ENCODE measurements around the gene SOX4. TPM values are rescaled to one million over a fixed set of nuclear protein-coding genes. Genes with fewer than 3 reads are reported as not detected.

Gene SOX4
- total and polyA plus RNA-seq, 2 experiments from 2014 or later = 4.5 to 6.3 TPM

DNA sequence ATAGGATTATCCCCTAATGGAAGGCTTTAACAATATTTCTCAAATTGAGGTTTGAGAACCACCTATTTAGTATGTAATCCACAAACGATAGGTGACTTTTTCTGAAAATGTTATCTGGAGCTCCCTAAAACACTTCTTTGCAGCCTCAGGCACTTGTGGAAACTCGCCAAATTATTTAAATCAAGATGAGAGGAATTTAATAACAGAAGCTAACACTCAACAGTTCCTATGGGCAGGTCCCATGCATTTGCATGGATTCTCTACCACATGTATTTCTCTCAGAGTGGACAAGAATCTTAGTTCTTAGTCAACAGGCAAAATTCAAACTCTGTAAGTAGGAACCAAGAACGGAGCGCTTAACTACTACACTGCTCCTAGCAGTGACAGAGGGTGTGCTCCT is 20.7 kb downstream of the SOX4 start:
- no peaks in the 10 kb centered on the region for H3K79me2 ChIP-seq (ENCODE audit: insufficient read depth)
- TF ChIP-seq EZH2phosphoT487 (IDR thresholded peaks at IDR 0.05; ENCODE audit: insufficient read depth, low read depth) (no peak), EZH2 (IDR thresholded peaks at IDR 0.05; ENCODE audit: insufficient read depth, poor library complexity, severe bottlenecking) (no peak)
- H2AFZ ChIP-seq = no peak overlapping the region
- H4K20me1 ChIP-seq (ENCODE audit: insufficient read depth) = no peaks in the 10 kb centered on the region
- H3K4me2 ChIP-seq (ENCODE audit: unreplicated experiment) = no peak overlapping the region
- H3F3A ChIP-seq (ENCODE audit: insufficient read depth) = no peaks in the 10 kb centered on the region
- no peaks in the 10 kb centered on the region for H3K27me3 ChIP-seq (replicated peaks; ENCODE audit: insufficient read depth)
- DNase-seq = no peak
- WGBS, 2 experiments (ENCODE audit: low coverage in 1 of 2, low lambda C conversion rate in 2 of 2, missing lambda C conversion rate in 2 of 2) = 86 to 90% methylated on average over 4 of the region's 4 CpGs
- no peaks in the 10 kb centered on the region for H3K4me1 ChIP-seq (ENCODE audit: insufficient read depth)
- no peak overlapping the region for H3K9ac ChIP-seq
- no peak overlapping the region for H3K27ac ChIP-seq
- no peaks in the 10 kb centered on the region for H3K9me3 ChIP-seq (ENCODE audit: low read depth)
- in situ Hi-C loops (cut with MboI) = no loop called here
- H3K9me2 ChIP-seq (ENCODE audit: insufficient read depth) = no peaks in the 10 kb centered on the region
- no peak overlapping the region for H3K4me3 ChIP-seq
- no peaks in the 10 kb centered on the region for H3K36me3 ChIP-seq (ENCODE audit: low read depth)

DNA sequence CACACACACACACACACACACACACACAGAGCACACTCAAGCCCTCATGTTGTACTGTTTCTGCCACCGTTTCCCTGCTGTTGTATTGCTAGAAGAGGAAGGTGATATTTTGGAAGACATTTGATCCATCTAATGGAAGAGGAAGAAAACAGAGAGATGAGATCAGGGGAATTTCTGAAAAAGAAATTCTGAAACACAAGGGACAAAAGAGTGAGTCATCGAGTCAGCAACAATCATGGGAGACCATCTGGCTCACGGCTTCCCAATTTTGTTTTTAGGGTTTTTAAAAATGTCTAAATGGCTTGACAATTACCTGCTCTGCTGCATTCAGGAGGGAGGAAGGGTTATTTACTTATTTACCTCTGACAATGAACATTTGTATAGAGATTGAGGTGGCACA is 22.0 kb downstream of the SOX4 start:
- DNase-seq = peak; percentile 49
- H3K27me3 ChIP-seq (replicated peaks; ENCODE audit: insufficient read depth) = no peaks in the 10 kb centered on the region; the same call in 1 of the 2 replicates

DNA sequence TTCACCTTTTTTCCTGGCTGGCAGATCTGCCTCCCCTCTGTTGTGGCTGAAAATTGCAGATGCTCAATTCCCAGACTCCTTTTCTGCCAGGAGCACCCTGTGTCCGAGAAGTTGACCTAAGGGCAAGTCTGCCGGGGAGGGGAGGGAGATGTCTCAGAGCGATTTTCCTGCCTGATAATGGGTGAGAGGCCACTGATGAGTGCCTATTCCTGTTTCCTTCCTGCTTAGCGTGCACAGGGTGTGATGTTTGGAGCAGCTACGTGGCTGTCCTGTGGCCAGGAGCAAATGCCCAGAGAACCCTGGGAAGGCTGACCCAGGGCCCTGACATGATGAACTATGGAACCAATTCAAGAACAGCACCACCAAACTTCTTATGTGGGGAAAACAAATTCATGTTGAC is 22.5 kb downstream of the SOX4 start:
- no peak overlapping the region for H2AFZ ChIP-seq
- in situ Hi-C loops (cut with MboI) = no loop called here
- 86 to 88% methylated on average over 5 of the region's 5 CpGs for WGBS, 2 experiments (ENCODE audit: low coverage in 1 of 2, low lambda C conversion rate in 2 of 2, missing lambda C conversion rate in 2 of 2)

More for the DNA sequence above, 22.0 kb downstream of the SOX4 start:
- Histone ChIP-seq H3K9ac (no peak overlapping the region), H3K4me2 (ENCODE audit: unreplicated experiment) (no peak overlapping the region), H2AFZ (peak overlapping the region; percentile 17; the same call in 1 of the 2 replicates), H3K4me3 (no peak overlapping the region), H3F3A (ENCODE audit: insufficient read depth) (no peaks in the 10 kb centered on the region), H3K79me2 (ENCODE audit: insufficient read depth) (no peaks in the 10 kb centered on the region), H3K9me3 (ENCODE audit: low read depth) (no peaks in the 10 kb centered on the region), H3K4me1 (ENCODE audit: insufficient read depth) (no peaks in the 10 kb centered on the region), H3K27ac (no peak overlapping the region), H3K36me3 (ENCODE audit: low read depth) (no peaks in the 10 kb centered on the region), H3K9me2 (ENCODE audit: insufficient read depth) (no peaks in the 10 kb centered on the region), H4K20me1 (ENCODE audit: insufficient read depth) (no peaks in the 10 kb centered on the region)
- in situ Hi-C loops (cut with MboI) = no loop called here
- 34 to 53% methylated on average over 3 of the region's 3 CpGs for WGBS, 2 experiments (ENCODE audit: low coverage in 1 of 2, low lambda C conversion rate in 2 of 2, missing lambda C conversion rate in 2 of 2)
- TF ChIP-seq EZH2 (IDR thresholded peaks at IDR 0.05; ENCODE audit: insufficient read depth, poor library complexity, severe bottlenecking) = no peak
- no peak for TF ChIP-seq EZH2phosphoT487 (IDR thresholded peaks at IDR 0.05; ENCODE audit: insufficient read depth, low read depth)

DNA sequence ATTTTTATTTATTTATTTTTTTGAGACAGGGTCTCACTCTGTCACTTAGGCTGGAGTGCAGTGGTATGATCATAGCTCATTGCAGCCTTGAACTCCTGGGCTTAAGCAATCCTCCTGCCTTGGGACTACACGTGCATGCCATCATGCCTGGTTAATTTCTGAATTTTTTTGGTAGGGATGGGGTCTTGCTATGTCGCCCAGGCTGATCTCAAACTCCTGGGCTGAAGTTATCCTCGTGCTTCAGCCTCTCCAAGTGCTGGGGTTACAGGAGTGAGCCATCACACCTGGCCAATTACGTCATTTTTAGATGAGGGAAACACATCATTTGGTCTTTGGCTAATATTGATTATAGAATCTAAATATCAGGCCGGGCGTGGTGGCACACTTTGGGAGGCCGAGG is 32.1 kb downstream of the SOX4 start:
- Histone ChIP-seq H3K4me2 (ENCODE audit: unreplicated experiment) (no peak overlapping the region), H3K27ac (no peak overlapping the region), H3F3A (ENCODE audit: insufficient read depth) (no peaks in the 10 kb centered on the region), H3K9ac (no peak overlapping the region), H3K79me2 (ENCODE audit: insufficient read depth) (no peaks in the 10 kb centered on the region), H3K4me1 (ENCODE audit: insufficient read depth) (peaks cover 5% of the 10 kb centered on the region; the same call in 1 of the 2 replicates), H4K20me1 (ENCODE audit: insufficient read depth) (no peaks in the 10 kb centered on the region), H3K9me3 (ENCODE audit: low read depth) (no peaks in the 10 kb centered on the region), H3K9me2 (ENCODE audit: insufficient read depth) (no peaks in the 10 kb centered on the region), H3K4me3 (no peak overlapping the region), H3K27me3 (replicated peaks; ENCODE audit: insufficient read depth) (no peaks in the 10 kb centered on the region), H3K36me3 (ENCODE audit: low read depth) (no peaks in the 10 kb centered on the region), H2AFZ (no peak overlapping the region)
- WGBS, 2 experiments (ENCODE audit: low coverage in 1 of 2, low lambda C conversion rate in 2 of 2, missing lambda C conversion rate in 2 of 2) = 75 to 78% methylated on average over 7 of the region's 7 CpGs
- no peak for TF ChIP-seq EZH2 (IDR thresholded peaks at IDR 0.05; ENCODE audit: insufficient read depth, poor library complexity, severe bottlenecking)
- no peak for TF ChIP-seq EZH2phosphoT487 (IDR thresholded peaks at IDR 0.05; ENCODE audit: insufficient read depth, low read depth)
- in situ Hi-C loops (cut with MboI) = no loop called here
- no peak for DNase-seq

More for the DNA sequence above, 22.5 kb downstream of the SOX4 start:
- H3K9me2 ChIP-seq (ENCODE audit: insufficient read depth) = no peaks in the 10 kb centered on the region
- no peak overlapping the region for H3K4me2 ChIP-seq (ENCODE audit: unreplicated experiment)
- DNase-seq = no peak
- H4K20me1 ChIP-seq (ENCODE audit: insufficient read depth) = no peaks in the 10 kb centered on the region
- H3K4me1 ChIP-seq (ENCODE audit: insufficient read depth) = no peaks in the 10 kb centered on the region
- H3K4me3 ChIP-seq = no peak overlapping the region
- no peak overlapping the region for H3K27ac ChIP-seq
- H3K27me3 ChIP-seq (replicated peaks; ENCODE audit: insufficient read depth) = no peaks in the 10 kb centered on the region; the same call in 1 of the 2 replicates
- H3K79me2 ChIP-seq (ENCODE audit: insufficient read depth) = no peaks in the 10 kb centered on the region
- H3K9ac ChIP-seq = no peak overlapping the region
- no peaks in the 10 kb centered on the region for H3F3A ChIP-seq (ENCODE audit: insufficient read depth)
- H3K36me3 ChIP-seq (ENCODE audit: low read depth) = no peaks in the 10 kb centered on the region
- H3K9me3 ChIP-seq (ENCODE audit: low read depth) = no peaks in the 10 kb centered on the region
- TF ChIP-seq EZH2 (IDR thresholded peaks at IDR 0.05; ENCODE audit: insufficient read depth, poor library complexity, severe bottlenecking) (no peak), EZH2phosphoT487 (IDR thresholded peaks at IDR 0.05; ENCODE audit: insufficient read depth, low read depth) (no peak)

DNA sequence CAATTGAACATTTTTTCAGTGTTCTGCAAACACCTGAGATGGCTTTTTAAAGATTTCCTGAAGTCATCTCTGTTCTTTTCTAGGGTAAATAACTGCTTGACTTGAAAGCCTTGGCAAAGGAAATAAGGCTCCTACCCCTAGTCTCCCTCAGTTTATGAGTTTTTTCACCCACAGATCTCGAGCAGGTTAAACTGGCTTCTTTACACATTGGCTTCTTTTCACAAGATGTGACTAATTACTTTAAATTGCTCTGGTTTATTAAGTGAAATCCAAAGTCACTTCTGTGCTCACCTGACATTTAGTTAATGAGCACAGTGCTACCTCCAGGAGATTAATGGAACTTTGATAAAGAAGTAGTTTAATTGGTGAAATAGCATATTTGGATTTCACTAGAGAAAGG is 33.2 kb downstream of the SOX4 start:
- Histone ChIP-seq H3K27ac (no peak overlapping the region), H4K20me1 (ENCODE audit: insufficient read depth) (no peaks in the 10 kb centered on the region), H3K9me2 (ENCODE audit: insufficient read depth) (no peaks in the 10 kb centered on the region), H3K4me3 (no peak overlapping the region), H3K4me2 (ENCODE audit: unreplicated experiment) (no peak overlapping the region), H3K36me3 (ENCODE audit: low read depth) (no peaks in the 10 kb centered on the region), H3K9ac (no peak overlapping the region), H3K4me1 (ENCODE audit: insufficient read depth) (peaks cover 5% of the 10 kb centered on the region; the same call in 1 of the 2 replicates), H3F3A (ENCODE audit: insufficient read depth) (no peaks in the 10 kb centered on the region), H3K79me2 (ENCODE audit: insufficient read depth) (no peaks in the 10 kb centered on the region), H2AFZ (no peak overlapping the region), H3K27me3 (replicated peaks; ENCODE audit: insufficient read depth) (no peaks in the 10 kb centered on the region), H3K9me3 (ENCODE audit: low read depth) (no peaks in the 10 kb centered on the region)
- TF ChIP-seq EZH2 (IDR thresholded peaks at IDR 0.05; ENCODE audit: insufficient read depth, poor library complexity, severe bottlenecking) = no peak
- 96 to 100% methylated on average over 1 of the region's 1 CpG for WGBS, 2 experiments (ENCODE audit: low coverage in 1 of 2, low lambda C conversion rate in 2 of 2, missing lambda C conversion rate in 2 of 2)
- in situ Hi-C loops (cut with MboI) = no loop called here
- DNase-seq = no peak
